H9 (cell line): Measurements from ENCODE around the gene MCF2L2. TPM values are rescaled to one million over a fixed set of nuclear protein-coding genes. Genes with fewer than 3 reads are reported as not detected.

Experiments used
- DNase-seq: peaks from one replicate; pipeline ENCODE4 v3.0.0-alpha.2; 2017
- H2AFZ ChIP-seq: one replicate; pipeline ENCODE4 v1.6.1; 2013; ENCODE audit warnings: mild to moderate bottlenecking, low read length, control low read depth, moderate library complexity
- H2AK5ac ChIP-seq: 2 replicates; pipeline ENCODE4 v1.6.1; 2013; ENCODE audit warnings: low read length, control low read depth, mixed read lengths; ENCODE audit not compliant: insufficient read length
- H2BK120ac ChIP-seq: one replicate; pipeline ENCODE4 v1.6.1; 2013; ENCODE audit warnings: low read depth, mild to moderate bottlenecking, low read length, control low read depth, inconsistent platforms; ENCODE audit not compliant: poor library complexity, severe bottlenecking
- H2BK12ac ChIP-seq: 2 replicates; pipeline ENCODE4 v1.6.1; 2013; ENCODE audit warnings: low read length, control low read depth, mixed read lengths, low read depth; ENCODE audit not compliant: insufficient read length
- H2BK15ac ChIP-seq: 2 replicates; pipeline ENCODE4 v1.6.1; 2013; ENCODE audit warnings: low read depth, low read length, control low read depth
- H2BK20ac ChIP-seq: one replicate; pipeline ENCODE4 v1.6.1; 2013; ENCODE audit warnings: low read depth, mild to moderate bottlenecking, low read length, control low read depth, inconsistent platforms; ENCODE audit not compliant: poor library complexity, severe bottlenecking
- H2BK5ac ChIP-seq: 2 replicates; pipeline ENCODE4 v1.6.1; 2013; ENCODE audit warnings: low read length, control low read depth, mixed read lengths; ENCODE audit not compliant: insufficient read length
- H3K14ac ChIP-seq: 2 replicates; pipeline ENCODE4 v1.6.1; 2013; ENCODE audit warnings: low read length, control low read depth; ENCODE audit not compliant: insufficient read depth
- H3K18ac ChIP-seq: 2 replicates; pipeline ENCODE4 v1.6.1; 2013; ENCODE audit warnings: low read depth, mild to moderate bottlenecking, mixed read lengths, low read length, control low read depth; ENCODE audit not compliant: insufficient read length
- H3K23ac ChIP-seq: 2 replicates; pipeline ENCODE4 v1.6.1; 2013; ENCODE audit warnings: low read length, control low read depth, mixed read lengths, low read depth; ENCODE audit not compliant: insufficient read length
- H3K23me2 ChIP-seq: 2 replicates; pipeline ENCODE4 v1.6.1; 2013; ENCODE audit warnings: low read depth, mild to moderate bottlenecking, mixed read lengths, low read length, control low read depth; ENCODE audit not compliant: insufficient read length, poor library complexity, severe bottlenecking
- H3K27ac ChIP-seq: 2 replicates; pipeline ENCODE4 v1.5.1; 2013; ENCODE audit warnings: low read length, control low read depth, mixed read lengths, low read depth; ENCODE audit not compliant: insufficient read length
- H3K27me3 ChIP-seq: 2 replicates; pipeline ENCODE4 v1.6.1; 2013; ENCODE audit warnings: low read length, control low read depth, inconsistent platforms; ENCODE audit not compliant: insufficient read depth
- H3K4ac ChIP-seq: 2 replicates; pipeline ENCODE4 v1.6.1; 2013; ENCODE audit warnings: low read depth, mild to moderate bottlenecking, control low read depth, inconsistent platforms, low read length, moderate library complexity
- H3K4me1 ChIP-seq: 2 replicates; pipeline ENCODE4 v1.6.1; 2013; ENCODE audit warnings: low read length, control low read depth, inconsistent platforms; ENCODE audit not compliant: insufficient read depth
- H3K4me2 ChIP-seq: 2 replicates; pipeline ENCODE4 v1.6.1; 2013; ENCODE audit warnings: low read length, control low read depth, mixed read lengths; ENCODE audit not compliant: insufficient read length, insufficient read depth
- H3K56ac ChIP-seq: 2 replicates; pipeline ENCODE4 v1.6.1; 2013; ENCODE audit warnings: low read depth, mild to moderate bottlenecking, mixed read lengths, low read length, control low read depth; ENCODE audit not compliant: insufficient read length
- H3K79me1 ChIP-seq: 2 replicates; pipeline ENCODE4 v1.6.1; 2013; ENCODE audit warnings: low read depth, mild to moderate bottlenecking, moderate library complexity, low read length, control low read depth, inconsistent platforms; ENCODE audit not compliant: insufficient read depth, poor library complexity, severe bottlenecking
- H3K79me2 ChIP-seq: 2 replicates; pipeline ENCODE4 v1.6.1; 2013; ENCODE audit warnings: low read length, control low read depth, inconsistent platforms; ENCODE audit not compliant: insufficient read depth
- H3K9ac ChIP-seq: 2 replicates; pipeline ENCODE4 v1.6.1; 2013; ENCODE audit warnings: low read length, control low read depth, mixed read lengths; ENCODE audit not compliant: insufficient read length; ENCODE audit errors: extremely low read depth
- H3K9me3 ChIP-seq: one replicate; pipeline ENCODE4 v1.6.1; 2013; ENCODE audit warnings: low read depth, low read length, inconsistent platforms; ENCODE audit not compliant: control insufficient read depth
- H3T11ph ChIP-seq: one replicate; pipeline ENCODE4 v1.6.1; 2013; ENCODE audit warnings: mild to moderate bottlenecking, low read length, control low read depth, inconsistent platforms
- H4K20me1 ChIP-seq: one replicate; pipeline ENCODE4 v1.6.1; 2013; ENCODE audit not compliant: control insufficient read depth, insufficient read length, insufficient read depth
- H4K5ac ChIP-seq: 2 replicates; pipeline ENCODE4 v1.6.1; 2013; ENCODE audit warnings: low read depth, mild to moderate bottlenecking, mixed read lengths, low read length, control low read depth; ENCODE audit not compliant: insufficient read length
- H4K8ac ChIP-seq: replicated peaks from 2 replicates; pipeline ENCODE4 v1.6.1; 2013; ENCODE audit warnings: low read length, control low read depth, mixed read lengths, low read depth; ENCODE audit not compliant: insufficient read length
- H4K91ac ChIP-seq: 2 replicates; pipeline ENCODE4 v1.6.1; 2013; ENCODE audit warnings: low read depth, mild to moderate bottlenecking, moderate library complexity, mixed read lengths, low read length, control low read depth; ENCODE audit not compliant: insufficient read length
- H3K27ac Mint-ChIP-seq, 3 experiments: 2 replicates in 2 of 3; 3 replicates in 1 of 3; pipeline ENCODE4 v1.8.0; 2020 to 2021; ENCODE audit warnings: mixed read lengths in 3 of 3, mild to moderate bottlenecking in 1 of 3, moderate library complexity in 1 of 3
- H3K27me3 Mint-ChIP-seq: 2 replicates; pipeline ENCODE4 v1.8.0; 2021; ENCODE audit warnings: low read depth, mild to moderate bottlenecking, moderate library complexity, mixed read lengths
- H3K36me3 Mint-ChIP-seq, 3 experiments: 2 replicates in 2 of 3; 3 replicates in 1 of 3; pipeline ENCODE4 v1.8.0; 2020 to 2021; ENCODE audit warnings: low read depth in 3 of 3, mixed read lengths in 3 of 3; ENCODE audit not compliant: insufficient read depth in 1 of 3
- H3K4me1 Mint-ChIP-seq, 2 experiments: 2 replicates each; pipeline ENCODE4 v1.8.0; 2020; ENCODE audit warnings: mixed read lengths in 2 of 2
- H3K4me3 Mint-ChIP-seq, 2 experiments: 2 replicates in 1 of 2; 3 replicates in 1 of 2; pipeline ENCODE4 v1.8.0; 2020 to 2021; ENCODE audit warnings: mild to moderate bottlenecking in 2 of 2, mixed read lengths in 2 of 2, moderate library complexity in 1 of 2
- H3K9me3 Mint-ChIP-seq, 2 experiments: 2 replicates in 1 of 2; 3 replicates in 1 of 2; pipeline ENCODE4 v1.8.0; 2020; ENCODE audit warnings: mild to moderate bottlenecking in 2 of 2, mixed read lengths in 2 of 2, moderate library complexity in 1 of 2
- CTCF ChIP-seq: fragments of 200-600 bp; sonication (generic); conservative IDR thresholded peaks from 3 replicates; pipeline ENCODE4 v1.8.0; 2021; ENCODE audit warnings: antibody characterized with exemption, mild to moderate bottlenecking
- WGBS: extraction: QIAGEN DNeasy Blood & Tissue Kit; methylation state at CpG from one replicate; pipeline ENCODE4 v1.1.7; 2013; ENCODE audit warnings: missing lambda C conversion rate, low lambda C conversion rate, mixed read lengths; ENCODE audit not compliant: insufficient read length; ENCODE audit errors: extremely low coverage; 5-methylcytosine and 5-hydroxymethylcytosine counted together
- total RNA-seq: library from RNA; stranded (reverse); gene quantifications from 2 replicates; pipeline ENCODE4 v1.2.1, GENCODE V29; 2021

MCF2L2 gene
- total RNA-seq, 1 experiment from 2014 or later = 6.4 TPM

DNA sequence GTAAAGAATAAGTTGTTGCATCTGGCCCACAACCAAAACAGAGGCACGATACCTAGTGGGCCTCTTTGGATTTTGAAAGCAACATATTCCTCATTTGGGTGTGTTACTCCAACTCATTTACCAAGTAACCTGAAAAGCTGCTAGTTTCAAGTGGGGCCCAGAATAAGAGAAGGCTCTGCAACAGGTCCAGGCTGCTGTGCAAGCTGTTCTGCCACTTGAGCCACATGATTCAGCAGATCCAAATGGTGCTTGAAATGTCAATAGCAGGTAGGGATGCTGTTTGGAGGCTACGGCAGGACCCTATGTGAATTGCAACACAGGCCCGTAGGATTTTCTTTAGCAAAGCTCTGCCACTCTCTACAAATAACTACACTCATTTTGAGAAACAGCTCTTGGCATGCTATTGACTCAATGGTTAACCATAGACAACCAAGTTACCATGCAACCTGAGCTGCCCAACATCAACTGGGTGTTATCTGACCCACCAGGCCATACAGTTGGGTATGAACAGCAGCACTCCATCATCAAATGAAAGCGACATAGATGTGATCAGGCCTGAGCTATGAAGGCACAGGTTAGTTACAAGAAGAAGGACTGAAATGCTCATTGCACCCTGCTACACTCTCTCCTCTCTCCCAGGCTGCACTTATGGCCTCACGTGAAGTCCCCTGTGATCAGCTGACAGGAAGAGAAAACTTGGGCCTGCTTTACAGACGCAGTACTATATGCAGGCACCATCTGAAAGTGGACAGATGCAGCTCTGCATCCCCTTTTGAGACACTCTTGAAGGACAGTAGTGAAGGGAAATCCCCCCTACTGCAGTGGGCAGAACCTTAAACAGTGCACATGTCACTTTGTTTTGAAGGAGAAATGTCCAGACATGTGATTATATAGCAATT, 9.5 kb upstream of the MCF2L2 start:
- Histone ChIP-seq H3K9me3 (no peaks in the 10 kb centered on the region), H3K9ac (no peak overlapping the region), H3K56ac (no peak overlapping the region), H3K14ac (no peak overlapping the region), H3K27ac (no peak overlapping the region), H4K5ac (no peak overlapping the region), H2BK5ac (no peak overlapping the region), H3K79me2 (no peaks in the 10 kb centered on the region), H2BK12ac (no peak overlapping the region), H3K79me1 (no peaks in the 10 kb centered on the region), H2AK5ac (no peak overlapping the region), H3K4me2 (no peak overlapping the region), H2AFZ (no peak overlapping the region), H3K18ac (no peak overlapping the region), H2BK15ac (no peak overlapping the region), H4K20me1 (no peaks in the 10 kb centered on the region), H3K4me1 (peaks cover 10% of the 10 kb centered on the region; the same call in 1 of the 2 replicates), H3K27me3 (no peaks in the 10 kb centered on the region), H2BK120ac (no peak overlapping the region), H3K23me2 (peaks cover 4% of the 10 kb centered on the region), H3T11ph (no peak overlapping the region), H3K4ac (no peak overlapping the region), H2BK20ac (no peak overlapping the region), H4K8ac (no peak overlapping the region), H4K91ac (no peak overlapping the region), H3K23ac (no peak overlapping the region)
- Mint-ChIP-seq H3K36me3 (peaks cover 0 to 4% (median 0%) of the 10 kb centered on the region in 3 experiments; a peak in 2 of 7 replicates), H3K27me3 (peaks cover 19% of the 10 kb centered on the region), H3K9me3 (peaks cover 4 to 6% of the 10 kb centered on the region in 2 experiments; a peak in 4 of 5 replicates), H3K4me1 (peaks cover 55 to 56% of the 10 kb centered on the region in 2 experiments), H3K4me3 (no peak overlapping the region), H3K27ac (no peak overlapping the region)
- no peak for DNase-seq
- TF ChIP-seq CTCF = no peak
- no CpG with 5 or more reads among the region's 6 CpGs for WGBS
